ENCODE data around the gene DCTD.

DNA sequence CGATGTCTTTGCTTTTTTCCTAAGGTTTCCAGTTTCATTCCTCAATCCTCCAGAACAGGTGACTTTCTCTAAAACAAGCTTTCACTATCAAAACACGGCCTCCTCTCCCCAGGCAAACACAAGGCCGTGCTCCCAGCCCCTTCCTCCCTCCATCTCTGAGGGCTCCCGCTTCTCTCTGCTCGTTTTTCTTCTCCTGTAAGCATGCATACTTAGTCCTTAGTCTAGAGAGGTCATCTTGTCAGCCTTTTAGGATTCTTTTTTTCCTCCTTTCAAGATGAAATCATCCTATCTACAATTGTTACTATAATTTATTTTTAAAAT, 18.7 kb downstream of the DCTD start:
- TF ChIP-seq, protein P1, sequence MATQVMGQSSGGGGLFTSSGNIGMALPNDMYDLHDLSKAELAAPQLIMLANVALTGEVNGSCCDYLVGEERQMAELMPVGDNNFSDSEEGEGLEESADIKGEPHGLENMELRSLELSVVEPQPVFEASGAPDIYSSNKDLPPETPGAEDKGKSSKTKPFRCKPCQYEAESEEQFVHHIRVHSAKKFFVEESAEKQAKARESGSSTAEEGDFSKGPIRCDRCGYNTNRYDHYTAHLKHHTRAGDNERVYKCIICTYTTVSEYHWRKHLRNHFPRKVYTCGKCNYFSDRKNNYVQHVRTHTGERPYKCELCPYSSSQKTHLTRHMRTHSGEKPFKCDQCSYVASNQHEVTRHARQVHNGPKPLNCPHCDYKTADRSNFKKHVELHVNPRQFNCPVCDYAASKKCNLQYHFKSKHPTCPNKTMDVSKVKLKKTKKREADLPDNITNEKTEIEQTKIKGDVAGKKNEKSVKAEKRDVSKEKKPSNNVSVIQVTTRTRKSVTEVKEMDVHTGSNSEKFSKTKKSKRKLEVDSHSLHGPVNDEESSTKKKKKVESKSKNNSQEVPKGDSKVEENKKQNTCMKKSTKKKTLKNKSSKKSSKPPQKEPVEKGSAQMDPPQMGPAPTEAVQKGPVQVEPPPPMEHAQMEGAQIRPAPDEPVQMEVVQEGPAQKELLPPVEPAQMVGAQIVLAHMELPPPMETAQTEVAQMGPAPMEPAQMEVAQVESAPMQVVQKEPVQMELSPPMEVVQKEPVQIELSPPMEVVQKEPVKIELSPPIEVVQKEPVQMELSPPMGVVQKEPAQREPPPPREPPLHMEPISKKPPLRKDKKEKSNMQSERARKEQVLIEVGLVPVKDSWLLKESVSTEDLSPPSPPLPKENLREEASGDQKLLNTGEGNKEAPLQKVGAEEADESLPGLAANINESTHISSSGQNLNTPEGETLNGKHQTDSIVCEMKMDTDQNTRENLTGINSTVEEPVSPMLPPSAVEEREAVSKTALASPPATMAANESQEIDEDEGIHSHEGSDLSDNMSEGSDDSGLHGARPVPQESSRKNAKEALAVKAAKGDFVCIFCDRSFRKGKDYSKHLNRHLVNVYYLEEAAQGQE (IDR thresholded peaks at IDR 0.05; ENCODE audit: unreplicated experiment): no peak
- TF ChIP-seq POLR2AphosphoS5 (IDR thresholded peaks at IDR 0.05; ENCODE audit: low read depth): no peak
- TF ChIP-seq, protein P2, sequence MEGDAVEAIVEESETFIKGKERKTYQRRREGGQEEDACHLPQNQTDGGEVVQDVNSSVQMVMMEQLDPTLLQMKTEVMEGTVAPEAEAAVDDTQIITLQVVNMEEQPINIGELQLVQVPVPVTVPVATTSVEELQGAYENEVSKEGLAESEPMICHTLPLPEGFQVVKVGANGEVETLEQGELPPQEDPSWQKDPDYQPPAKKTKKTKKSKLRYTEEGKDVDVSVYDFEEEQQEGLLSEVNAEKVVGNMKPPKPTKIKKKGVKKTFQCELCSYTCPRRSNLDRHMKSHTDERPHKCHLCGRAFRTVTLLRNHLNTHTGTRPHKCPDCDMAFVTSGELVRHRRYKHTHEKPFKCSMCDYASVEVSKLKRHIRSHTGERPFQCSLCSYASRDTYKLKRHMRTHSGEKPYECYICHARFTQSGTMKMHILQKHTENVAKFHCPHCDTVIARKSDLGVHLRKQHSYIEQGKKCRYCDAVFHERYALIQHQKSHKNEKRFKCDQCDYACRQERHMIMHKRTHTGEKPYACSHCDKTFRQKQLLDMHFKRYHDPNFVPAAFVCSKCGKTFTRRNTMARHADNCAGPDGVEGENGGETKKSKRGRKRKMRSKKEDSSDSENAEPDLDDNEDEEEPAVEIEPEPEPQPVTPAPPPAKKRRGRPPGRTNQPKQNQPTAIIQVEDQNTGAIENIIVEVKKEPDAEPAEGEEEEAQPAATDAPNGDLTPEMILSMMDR (conservative IDR thresholded peaks at IDR 0.05; ENCODE audit: low read depth in 2 of 2): no peak
- TF ChIP-seq NANOG (IDR thresholded peaks at IDR 0.05; ENCODE audit: borderline replicate concordance): no peak
- TF ChIP-seq EZH2 (IDR thresholded peaks at IDR 0.05; ENCODE audit: low read depth, unreplicated experiment): no peak
- TF ChIP-seq, protein P3, sequence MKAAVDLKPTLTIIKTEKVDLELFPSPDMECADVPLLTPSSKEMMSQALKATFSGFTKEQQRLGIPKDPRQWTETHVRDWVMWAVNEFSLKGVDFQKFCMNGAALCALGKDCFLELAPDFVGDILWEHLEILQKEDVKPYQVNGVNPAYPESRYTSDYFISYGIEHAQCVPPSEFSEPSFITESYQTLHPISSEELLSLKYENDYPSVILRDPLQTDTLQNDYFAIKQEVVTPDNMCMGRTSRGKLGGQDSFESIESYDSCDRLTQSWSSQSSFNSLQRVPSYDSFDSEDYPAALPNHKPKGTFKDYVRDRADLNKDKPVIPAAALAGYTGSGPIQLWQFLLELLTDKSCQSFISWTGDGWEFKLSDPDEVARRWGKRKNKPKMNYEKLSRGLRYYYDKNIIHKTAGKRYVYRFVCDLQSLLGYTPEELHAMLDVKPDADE (IDR thresholded peaks at IDR 0.05): no peak
- no peak for TF ChIP-seq JUNB (IDR thresholded peaks at IDR 0.05; ENCODE audit: unreplicated experiment)
- TF ChIP-seq ZNF331 (CRISPR knock-in tag; IDR thresholded peaks at IDR 0.05; ENCODE audit: low read depth): no peak
- TF ChIP-seq EZH2phosphoT487 (IDR thresholded peaks at IDR 0.05; ENCODE audit: unreplicated experiment): no peak
- TF ChIP-seq CREB1 (CRISPR knock-in tag; IDR thresholded peaks at IDR 0.05; ENCODE audit: low read depth): no peak
- no peak for TF ChIP-seq STAT1 (IDR thresholded peaks at IDR 0.05; ENCODE audit: unreplicated experiment)
